NCI-H226 (cell line): ENCODE results near the gene PHLDB3.
"Not testable (repeated sequence)": the region's sequence is repeated elsewhere in the genome, so short reads cannot be mapped to it uniquely, and the experiment has no call there.

ENCODE experiments used
- DNase-seq: peaks from one replicate; pipeline ENCODE4 v3.0.0-alpha.2; 2015

Gene PHLDB3

DNA sequence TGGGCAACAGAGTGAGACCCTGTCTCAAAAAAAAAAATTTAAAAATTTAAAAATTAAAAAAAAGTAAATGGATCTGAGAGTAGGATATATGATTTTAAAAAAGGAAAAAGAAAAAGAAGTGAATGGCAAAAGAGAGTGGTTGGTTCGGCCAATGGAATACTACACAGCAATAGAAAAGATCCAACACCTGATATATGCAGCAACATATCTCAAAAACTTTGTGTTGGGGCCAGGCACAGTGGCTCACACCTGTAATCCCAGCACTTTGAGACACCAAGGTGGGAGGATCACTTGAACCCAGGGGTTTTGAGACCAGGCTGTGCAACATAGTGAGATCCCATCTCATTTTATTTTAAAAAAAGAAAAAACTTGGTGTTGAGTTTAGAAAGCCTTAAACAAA, 37.8 kb downstream of the PHLDB3 start:
- no peak for DNase-seq

DNA sequence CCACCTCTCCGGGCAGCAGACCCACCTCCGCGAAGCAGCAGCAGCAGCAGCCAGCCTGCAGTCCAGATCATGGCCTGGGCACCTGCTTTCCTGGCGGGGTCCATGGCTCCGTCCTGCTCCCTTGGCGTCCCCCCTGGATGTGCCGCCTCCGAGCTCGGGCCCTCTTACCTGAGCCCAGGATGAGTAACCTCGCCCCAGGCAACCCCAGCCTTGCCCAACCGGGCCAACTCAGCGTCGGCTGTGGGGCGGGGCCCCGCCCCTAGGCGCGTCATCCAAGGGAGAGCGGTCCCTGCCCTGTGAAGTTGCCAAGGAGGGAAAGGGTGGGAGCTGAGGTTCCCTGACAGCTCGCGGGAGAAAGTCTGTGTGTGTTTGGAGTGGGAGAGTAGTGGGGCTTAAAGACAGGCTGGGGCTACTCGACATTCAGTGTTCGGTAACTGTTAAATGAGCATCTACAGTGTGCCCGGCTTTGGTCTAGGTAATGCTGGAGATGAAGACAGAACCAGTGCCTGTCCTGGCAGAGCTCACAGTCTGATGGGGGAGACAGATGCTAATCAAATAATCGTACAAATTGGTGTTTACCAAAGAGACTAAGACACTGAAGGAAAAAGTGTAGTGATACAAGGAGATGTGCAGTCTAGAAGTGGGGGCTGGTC, 39.0 kb downstream of the PHLDB3 start, which contains the start of gene LYPD3:
Gene LYPD3, minus strand, starts transcription at position 141 of the 653 bp plus-strand sequence. Its CDS starts 37 bp downstream, at position 104.
- DNase-seq, result peak; percentile 82

DNA sequence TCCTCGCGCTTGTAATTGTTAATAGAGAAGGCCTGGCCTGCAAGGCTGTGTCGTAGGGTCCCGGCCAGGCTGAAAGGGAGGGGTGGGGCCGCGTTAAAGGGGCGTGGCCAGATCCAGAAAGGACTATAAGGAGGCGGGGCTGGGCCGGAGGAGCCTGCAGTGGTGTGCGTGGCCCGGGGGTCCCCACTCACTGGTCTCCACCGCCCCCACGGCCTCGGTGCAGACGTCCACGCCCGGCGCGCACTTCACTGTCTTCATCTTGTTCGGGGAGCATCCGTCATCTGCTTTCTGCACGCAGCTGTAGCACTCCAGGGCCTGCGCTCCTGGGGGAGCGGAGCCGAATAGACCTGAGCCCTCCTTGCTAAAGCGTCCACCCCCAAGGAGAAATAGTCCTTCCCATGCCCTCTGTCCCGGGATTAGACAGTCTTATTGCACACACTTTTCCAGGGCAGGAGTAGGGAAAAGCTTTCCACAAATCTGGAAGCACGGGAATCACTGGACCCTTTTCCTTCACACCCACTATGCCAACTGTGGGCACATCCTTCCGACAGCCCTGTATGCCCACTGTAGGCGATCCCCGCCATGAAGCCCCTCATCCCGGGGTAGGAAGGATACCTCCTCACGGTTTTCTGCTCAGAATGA, 40.3 kb downstream of the PHLDB3 start:
- no peak for DNase-seq

DNA sequence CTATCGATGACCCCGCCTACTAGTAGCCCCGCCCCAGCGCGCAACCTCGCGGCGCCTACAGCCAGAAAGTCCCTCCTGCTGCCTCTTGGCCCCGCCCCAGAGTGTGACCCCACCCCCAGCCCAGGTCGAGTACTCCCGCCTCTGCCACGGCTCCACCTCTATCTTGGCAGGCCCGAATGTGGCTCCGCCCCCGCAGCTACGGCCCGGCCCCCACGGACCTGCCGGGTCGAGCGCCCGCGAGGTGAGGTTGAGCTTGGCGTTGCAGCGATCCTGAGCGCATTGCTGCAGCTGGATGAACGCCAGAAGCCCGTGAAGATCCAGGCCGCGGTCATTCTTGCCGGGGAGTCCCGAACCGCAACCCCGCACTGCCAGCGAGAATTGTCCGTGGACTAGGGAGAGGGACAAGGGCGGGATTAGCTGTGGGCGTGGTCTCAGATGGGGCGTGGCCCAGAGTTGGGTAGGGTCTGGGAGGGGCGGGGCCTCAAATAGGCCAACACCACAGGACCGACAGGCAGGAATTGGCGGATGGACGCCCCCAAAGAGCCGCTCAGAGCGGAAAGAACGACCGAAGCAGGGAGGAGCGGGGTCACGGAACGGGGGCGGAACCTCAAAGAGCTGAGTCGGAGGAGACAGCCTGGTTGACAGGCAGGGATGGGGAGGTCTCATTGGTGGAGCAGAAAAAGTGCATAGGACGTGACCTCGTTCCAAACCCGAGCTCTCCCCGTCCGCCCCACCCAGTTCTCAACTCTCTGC, 41.0 kb downstream of the PHLDB3 start:
- peak; percentile 91 for DNase-seq

DNA sequence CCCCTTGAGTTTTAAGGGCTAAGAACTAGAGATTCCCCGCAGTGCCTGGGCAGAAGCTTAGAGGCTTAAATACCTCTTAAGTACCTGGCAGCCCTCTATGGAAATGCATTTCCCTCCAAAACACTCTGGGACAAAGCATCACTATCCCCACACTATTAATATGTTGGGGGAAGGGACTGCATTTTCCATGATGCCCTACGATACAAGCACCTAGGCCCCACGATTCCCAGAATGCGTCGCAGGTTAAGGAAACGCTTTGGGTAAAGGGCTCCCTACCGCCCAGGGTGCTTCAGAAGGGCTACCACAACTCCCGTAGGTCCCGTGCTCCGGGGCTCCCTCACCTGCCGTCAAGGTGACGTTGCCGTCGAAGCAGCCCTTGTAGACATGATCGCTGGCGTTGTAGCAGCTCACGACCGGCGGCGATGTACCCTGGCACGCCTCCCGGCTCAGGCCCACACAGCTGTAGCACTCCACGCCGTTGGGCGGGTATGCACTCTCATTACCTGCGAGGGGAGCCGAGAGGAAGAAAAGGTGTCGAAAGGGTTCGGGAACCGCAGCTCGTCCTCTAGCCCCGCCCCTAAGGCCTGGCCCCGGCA, 41.7 kb downstream of the PHLDB3 start:
- no peak for DNase-seq

DNA sequence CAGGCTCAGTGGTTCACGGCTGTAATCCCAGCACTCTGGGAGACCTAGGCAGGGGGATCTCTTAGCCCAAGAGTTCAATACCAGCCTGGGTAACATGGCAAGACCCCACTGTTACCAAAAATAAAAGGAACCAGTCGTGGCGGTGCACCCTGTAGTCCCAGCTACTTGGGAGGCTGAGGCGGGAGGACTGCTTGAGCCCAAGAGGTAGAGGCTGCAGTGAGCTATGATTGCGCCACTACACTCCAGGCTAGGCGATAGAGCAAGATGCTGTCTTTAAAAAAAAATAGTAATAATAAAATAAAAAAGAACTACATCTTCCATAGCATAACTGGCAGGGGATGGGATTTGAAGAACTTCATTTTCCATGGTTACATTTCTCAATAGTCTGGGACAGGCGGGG, 42.2 kb downstream of the PHLDB3 start:
- no peak for DNase-seq

DNA sequence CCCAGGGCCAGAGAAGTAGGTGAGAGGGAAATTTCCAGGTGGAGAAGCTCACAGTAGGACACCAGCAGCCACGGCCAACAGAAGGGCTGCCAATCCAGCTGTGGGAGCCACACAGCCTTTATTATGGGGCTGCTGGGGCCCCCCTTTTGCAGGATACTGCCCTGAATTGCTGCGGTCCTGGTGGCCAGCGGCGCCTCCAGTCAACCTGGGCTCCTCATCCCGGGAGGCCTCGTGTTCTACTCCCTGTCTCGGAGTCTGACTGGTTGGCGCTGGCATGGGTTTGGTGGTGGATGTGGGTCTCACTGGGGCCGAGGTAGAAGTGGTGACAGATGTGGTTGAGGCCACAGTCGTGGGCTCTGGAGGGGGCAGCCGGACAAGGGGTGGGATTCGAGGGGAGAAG, 43.2 kb downstream of the PHLDB3 start:
- no peak for DNase-seq

DNA sequence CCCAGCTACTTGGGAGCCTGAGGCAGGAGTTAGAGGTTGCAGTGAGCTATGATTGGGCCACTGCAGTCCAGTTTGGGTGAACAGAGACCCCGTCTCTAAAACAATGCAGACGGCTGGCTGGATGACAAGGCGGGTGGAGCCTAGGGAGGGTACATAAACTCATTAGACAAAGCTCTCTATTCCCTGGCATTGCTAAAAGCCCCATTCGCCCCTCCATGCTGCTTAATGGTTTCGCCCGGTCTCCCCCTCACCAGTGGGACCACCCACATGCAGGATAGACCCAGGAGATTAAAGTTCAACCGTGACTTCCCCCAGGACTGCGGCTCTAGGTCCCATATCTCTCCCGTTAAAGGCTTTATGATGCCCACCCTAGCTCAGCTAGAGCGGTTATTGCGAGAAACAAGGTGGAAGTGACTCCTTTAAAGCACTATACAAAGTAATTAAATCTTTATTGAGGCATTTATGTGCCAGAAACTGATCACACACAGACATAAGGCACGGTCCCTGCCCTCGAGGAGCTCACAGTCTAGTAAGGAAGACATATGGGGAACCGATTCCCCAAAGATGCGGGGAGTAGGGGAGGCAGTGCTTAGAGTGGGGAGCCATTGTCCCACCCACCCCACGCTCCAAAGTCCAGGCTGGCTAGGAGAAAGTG, 44.1 kb downstream of the PHLDB3 start:
- DNase-seq, result no peak

DNA sequence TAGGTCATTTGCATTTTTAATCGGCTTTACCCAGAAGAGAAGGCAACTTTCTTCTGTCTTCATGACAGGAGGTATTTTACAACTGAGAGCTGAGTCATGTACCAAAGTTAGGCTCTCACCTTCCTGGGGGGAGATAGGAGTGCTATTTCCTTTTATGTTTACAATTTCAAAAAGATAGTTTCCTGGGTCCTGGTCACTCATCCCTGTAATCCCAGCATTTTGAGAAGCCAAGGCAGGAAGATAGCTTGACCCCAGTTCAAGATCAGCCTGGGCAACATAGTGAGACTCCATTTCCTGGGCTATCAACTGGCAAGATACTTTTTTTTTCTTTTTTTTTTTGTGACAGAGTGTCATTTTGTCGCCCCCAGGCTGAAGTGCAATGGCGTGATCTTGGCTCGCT, 46.7 kb downstream of the PHLDB3 start:
- peak; percentile 24 for DNase-seq

DNA sequence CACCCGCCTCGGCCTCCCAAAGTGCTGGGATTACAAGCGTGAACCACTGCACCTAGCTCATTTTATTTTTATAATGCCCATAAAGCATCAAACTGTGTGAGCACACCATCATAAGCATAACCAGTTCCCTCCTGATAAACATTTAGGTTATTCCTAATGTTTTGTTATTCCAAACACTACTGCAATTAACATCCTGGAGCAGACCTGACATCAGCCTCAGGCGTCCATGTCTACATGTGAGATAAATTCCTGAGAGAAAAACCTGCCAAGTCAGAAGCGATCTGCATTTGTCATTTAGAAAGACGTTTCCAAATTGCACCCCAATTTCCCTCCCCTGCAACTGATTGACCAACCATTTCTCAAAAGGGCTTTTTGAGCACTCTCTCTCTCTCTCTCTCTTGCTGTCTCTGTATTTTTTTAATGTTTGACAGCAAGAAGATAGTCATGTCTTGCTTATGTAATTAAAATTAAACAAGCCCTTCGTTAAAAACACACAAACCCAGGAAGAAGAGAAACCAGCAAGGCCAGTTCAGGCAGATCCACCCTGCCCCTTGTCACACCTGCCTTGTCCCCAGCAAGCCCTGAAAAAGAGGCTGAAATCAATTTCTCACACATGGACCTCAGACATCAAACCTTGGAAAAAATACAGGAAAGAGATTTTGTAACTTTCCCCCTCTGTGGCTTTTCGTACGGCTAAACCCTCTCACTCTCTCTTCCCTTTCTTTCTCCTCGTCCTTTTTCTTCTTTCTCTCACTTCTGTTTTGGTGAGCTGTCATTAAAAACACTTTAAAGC, 49.0 kb downstream of the PHLDB3 start:
- no peak for DNase-seq

DNA sequence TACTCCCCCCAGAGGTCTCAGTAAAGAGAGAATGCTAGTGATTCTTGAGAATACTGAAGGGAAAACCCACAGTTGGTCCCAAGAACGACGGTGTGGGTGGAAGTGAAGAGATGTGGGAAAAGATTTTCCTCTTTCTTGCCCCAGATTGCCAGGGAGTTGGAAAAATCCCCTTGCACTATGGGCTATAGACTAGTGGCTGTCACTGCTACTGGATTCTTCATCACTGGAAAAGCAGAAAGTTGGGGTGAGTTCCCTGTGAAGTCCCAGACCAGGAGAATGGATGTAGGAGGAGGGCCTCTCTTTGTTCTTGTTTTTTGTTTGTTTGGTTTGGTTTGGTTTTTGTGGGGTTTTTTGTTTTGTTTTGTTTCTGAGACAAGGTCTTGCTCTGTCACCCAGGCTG, 50.5 kb downstream of the PHLDB3 start:
- no peak for DNase-seq

DNA sequence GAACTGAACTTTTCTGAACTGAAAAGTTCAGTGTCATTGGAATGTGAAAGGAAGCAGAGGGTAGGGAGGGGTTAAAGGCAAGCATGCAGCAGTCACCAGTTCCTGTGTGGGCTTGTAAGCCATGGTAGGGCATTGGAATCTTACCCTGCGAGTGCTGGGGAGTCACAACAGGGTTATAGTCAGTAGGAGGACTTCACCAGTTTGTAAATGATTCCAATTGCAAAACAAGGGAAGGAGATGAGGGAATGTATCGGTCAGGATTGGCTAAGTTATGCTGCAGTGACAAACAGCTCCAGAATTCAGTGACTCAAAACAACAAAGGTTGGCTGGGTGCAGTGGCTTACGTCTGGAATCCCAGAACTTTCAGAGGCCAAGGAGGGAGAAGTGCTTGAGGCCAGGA, 52.0 kb downstream of the PHLDB3 start:
- DNase-seq, result no peak

DNA sequence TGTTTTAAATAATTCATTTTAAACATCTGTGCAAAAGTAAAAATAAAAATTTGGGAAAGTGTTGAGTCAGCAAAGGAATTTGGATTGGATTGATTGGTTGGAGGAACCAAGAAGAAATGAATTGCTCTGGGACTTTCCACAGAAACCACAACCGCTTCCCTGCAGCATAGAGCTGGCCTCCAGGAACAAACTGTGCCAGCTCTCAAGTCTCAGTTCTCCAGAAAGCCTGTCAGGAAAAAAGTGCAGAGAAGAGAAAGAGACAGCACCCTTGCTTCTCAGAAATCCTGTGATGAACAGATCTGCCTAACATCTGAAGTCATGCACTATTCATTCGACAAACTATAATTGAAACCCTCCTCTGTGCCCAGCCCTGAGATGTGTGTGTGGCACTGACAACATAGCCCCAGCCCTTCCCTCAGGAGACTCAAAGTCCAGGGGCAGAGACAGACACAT, 54.0 kb downstream of the PHLDB3 start:
- DNase-seq, result peak; percentile 49

DNA sequence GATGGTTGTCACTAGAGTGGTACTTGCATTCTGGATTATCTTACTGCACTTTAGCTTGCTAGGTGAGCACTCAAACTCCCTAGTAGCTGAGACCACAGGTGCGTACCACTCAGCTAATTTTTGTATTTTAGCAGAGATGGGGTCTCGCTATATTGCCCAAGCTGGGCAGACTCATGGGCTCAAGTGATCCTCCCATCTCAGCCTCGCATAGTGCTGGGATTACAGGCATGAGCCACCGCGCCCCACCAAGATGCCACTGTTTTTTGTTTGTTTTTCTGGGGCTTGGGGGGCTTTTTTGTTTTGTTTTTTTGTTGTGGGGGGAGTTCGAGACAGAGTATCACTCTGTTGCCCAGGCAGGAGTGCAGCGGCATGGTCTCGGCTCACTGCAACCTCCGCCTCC, 56.9 kb downstream of the PHLDB3 start:
- no peak for DNase-seq

DNA sequence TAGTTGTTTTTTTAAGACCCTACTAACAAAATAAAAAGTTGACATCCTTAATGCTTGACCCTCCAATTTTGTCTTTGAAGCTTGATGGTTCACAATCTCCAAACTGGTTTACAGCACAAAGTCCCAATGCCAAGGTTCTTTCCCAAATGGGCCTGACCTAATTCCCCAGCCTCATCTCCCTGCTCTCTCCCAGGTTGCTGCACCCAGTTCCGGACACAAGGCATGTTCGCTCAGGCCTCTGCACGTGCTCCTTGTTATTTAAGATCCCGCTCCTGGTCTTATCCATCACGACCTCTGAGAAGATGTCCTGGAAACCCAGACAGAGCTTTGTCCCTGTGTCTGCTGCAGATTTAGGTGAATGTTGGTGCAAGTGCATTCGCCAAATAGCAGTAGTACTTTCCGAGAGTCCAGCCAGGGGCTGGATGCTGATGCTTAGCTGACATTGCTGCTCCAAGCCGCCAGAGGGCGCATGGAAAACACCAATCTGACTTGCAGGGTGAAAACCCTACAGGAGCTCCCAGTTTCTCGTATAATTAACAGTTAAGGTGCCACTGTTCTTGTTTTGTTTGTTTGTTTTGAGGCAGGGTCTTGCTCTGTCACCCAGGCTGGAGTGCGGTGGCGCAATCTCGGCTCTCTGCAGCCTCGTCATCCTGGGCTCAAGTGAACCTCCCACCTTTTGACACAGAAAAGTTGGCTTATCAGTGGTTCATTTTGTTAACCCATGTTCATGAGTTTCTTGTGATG, 57.6 kb downstream of the PHLDB3 start:
- peak; percentile 37 for DNase-seq

DNA sequence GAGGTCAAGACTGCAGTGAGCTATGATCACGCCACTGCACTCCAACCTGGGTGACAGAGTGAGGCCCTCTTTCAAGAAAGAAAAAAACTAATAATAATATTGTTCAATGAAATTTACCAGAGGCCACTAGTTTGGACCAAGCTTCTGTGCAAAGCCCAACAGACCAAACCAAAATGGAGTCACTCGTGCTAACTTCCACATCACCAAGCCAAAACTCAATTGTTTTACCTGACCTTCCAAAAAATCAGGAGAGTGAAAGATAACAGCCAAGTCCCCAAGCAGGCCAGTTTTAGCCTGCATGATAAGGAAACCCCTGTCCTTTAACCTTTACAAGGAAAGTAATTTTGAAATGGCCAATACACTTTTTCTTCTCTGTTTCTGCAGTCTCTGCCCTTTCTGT, 59.1 kb downstream of the PHLDB3 start:
- no peak for DNase-seq

DNA sequence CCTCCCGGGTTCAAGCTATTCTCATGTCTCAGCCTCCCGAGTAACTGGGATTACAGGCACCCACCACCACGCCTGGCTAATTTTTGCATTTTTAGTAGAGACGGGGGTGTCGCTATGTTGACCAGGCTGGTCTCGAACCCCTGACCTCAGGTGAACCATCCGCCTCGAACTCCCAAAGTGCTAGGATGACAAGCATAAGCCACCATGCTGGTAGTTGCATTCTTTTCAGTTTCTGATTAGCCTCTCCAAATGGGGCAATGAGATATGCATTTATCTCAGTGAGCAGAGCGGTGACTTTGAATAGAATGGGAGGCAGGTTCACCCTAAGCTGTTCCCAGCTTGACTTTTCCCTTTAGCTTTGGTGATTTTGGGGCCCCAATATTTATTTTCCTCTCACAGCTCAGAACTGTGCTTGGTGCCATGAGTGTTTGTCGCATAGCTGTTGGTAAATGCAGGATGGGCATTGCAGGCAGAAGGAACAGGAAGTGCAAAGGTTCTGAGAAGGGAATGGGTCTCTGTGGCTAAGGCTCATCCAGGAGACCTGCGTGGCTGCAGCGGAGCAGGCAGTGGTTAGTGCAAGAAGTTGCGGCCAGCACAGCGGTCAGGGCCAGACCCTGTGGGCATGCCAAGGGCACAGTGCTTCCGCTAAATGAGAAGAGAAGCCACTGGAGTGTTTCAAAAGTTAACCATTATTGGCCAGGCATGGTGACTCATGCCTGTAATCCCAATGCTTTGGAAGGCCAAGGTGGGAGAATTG, 59.8 kb downstream of the PHLDB3 start:
- no peak for DNase-seq

DNA sequence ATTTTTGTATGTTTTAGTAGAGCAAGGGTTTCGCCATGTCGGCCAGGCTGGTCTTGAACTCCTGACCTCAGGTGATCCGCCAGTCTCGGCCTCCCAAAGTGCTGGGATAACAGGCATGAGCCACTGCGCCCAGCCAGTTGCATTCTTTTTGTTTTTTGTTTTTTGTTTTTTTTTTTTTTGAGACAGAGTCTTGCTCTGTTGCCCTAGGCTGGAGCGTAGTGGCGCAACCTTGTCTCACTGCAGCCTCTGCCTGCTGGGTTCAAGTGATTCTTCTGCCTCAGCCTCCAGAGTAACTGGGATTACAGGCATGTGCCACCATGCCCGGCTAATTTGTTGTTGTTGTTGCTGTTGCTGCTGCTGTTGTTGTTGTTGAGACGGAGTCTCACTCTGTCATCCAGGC, 60.5 kb downstream of the PHLDB3 start:
- not testable (repeated sequence) for DNase-seq

DNA sequence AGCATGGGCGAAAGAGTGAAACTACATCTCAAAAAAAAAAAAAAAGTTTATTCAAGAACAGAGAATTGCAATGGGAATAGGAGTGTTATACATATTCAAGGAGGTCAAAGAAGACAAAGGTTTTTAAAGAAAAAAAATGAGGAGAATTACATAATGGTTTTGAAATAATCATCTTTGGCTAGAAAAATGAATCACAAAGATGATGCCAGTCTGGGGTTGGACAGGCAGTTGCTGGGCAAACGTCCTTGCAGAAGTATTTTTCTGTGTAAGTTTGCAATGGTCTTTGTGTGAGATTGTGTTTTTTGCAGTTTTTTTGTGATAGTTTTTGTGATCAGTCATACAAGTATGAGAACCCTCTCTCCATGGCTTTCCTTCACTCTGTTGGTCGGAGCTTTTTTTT, 62.8 kb downstream of the PHLDB3 start:
- no peak for DNase-seq

DNA sequence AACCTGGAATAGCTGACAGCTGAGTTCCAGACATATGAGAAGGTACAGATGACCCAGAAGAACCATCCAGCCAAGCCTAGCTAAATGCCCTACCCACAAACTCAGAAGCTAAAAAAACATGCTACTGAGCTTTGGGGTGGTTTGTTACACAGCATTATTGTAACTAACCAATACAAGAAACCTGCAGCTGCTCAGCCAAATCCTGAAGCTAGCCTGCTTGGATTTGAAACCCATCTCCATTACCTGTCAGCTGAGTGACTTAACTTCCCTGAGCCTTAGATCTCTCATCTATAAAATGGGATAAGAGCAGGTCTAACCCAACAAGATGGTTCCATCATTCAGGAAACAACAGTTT, 64.9 kb downstream of the PHLDB3 start:
- DNase-seq, result no peak
